Duodenal mucosa (tissue), 2 donors: Measurements from ENCODE around the gene DSTYK.

Source experiments
- H3K27ac ChIP-seq: one replicate; pipeline ENCODE4 v1.7.0; 2013; ENCODE audit warnings: low read depth, low read length
- H3K27me3 ChIP-seq, 2 donors: one replicate each; pipeline ENCODE4 v1.7.0; 2013; ENCODE audit warnings: low read length in 2 of 2, control low read depth in 1 of 2; ENCODE audit not compliant: insufficient read depth in 2 of 2, control insufficient read depth in 1 of 2
- H3K36me3 ChIP-seq, 2 donors: one replicate each; pipeline ENCODE4 v1.7.0; 2013; ENCODE audit warnings: low read length in 2 of 2, control low read depth in 1 of 2; ENCODE audit not compliant: insufficient read depth in 2 of 2, control insufficient read depth in 1 of 2
- H3K4me1 ChIP-seq, 2 donors: one replicate each; pipeline ENCODE4 v1.7.0; 2013; ENCODE audit warnings: low read length in 2 of 2, control low read depth in 1 of 2; ENCODE audit not compliant: insufficient read depth in 2 of 2, control insufficient read depth in 1 of 2
- H3K4me3 ChIP-seq, 2 donors: one replicate each; pipeline ENCODE4 v1.7.0; 2013; ENCODE audit warnings: low read length in 2 of 2, low read depth in 1 of 2
- H3K9ac ChIP-seq, 2 donors: one replicate each; pipeline ENCODE4 v1.7.0; 2013; ENCODE audit warnings: low read length in 2 of 2, low read depth in 1 of 2
- H3K9me3 ChIP-seq, 2 donors: one replicate each; pipeline ENCODE4 v1.7.0; 2013; ENCODE audit warnings: low read length in 2 of 2, control low read depth in 1 of 2; ENCODE audit not compliant: control insufficient read depth in 1 of 2

DSTYK gene

DNA sequence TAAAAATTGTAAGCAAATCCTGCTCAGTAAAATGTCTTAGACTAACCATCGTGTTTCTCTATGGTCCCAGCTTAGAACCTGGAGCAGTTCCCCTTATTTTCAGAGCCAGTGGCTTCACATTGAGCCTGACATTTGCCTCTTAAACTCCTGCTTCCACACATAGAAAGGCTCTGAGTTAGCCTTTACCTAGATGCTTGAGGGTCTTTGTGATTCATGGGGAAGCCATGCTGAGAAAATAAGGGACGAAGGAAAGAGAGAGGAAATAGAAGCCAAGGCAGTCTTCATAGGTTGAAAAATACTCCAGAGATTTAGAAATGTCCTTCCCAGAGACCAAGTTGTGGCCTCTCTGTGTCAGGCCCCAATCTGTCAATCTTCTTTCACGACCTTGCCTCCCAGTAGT is 73.6 kb downstream of the DSTYK start:
- H3K36me3 ChIP-seq, result no peaks in the 10 kb centered on the region
- no peaks in the 10 kb centered on the region for H3K27me3 ChIP-seq
- no peak overlapping the region for H3K4me3 ChIP-seq
- H3K9ac ChIP-seq, result no peak overlapping the region
- H3K27ac ChIP-seq, result no peak overlapping the region
- no peaks in the 10 kb centered on the region for H3K9me3 ChIP-seq
- peaks cover 4 to 10% of the 10 kb centered on the region in 2 donors for H3K4me1 ChIP-seq

- Histone ChIP-seq H3K9me3 (no peaks in the 10 kb centered on the region), H3K9ac (no peak overlapping the region), H3K36me3 (no peaks in the 10 kb centered on the region), H3K4me3 (no peak overlapping the region), H3K27ac (no peak overlapping the region), H3K27me3 (no peaks in the 10 kb centered on the region), H3K4me1 (no peaks in the 10 kb centered on the region)
Measured at GRCh38 chr1:205133287-205133686, 78.2 kb downstream of the DSTYK start.

GRCh38 chr1:205129447-205130029 is 82.0 kb downstream of the DSTYK start:
- Histone ChIP-seq H3K36me3 (no peaks in the 10 kb centered on the region), H3K9ac (no peak overlapping the region), H3K4me3 (no peak overlapping the region), H3K9me3 (no peaks in the 10 kb centered on the region), H3K27me3 (no peaks in the 10 kb centered on the region), H3K27ac (no peak overlapping the region), H3K4me1 (no peaks in the 10 kb centered on the region)

DNA sequence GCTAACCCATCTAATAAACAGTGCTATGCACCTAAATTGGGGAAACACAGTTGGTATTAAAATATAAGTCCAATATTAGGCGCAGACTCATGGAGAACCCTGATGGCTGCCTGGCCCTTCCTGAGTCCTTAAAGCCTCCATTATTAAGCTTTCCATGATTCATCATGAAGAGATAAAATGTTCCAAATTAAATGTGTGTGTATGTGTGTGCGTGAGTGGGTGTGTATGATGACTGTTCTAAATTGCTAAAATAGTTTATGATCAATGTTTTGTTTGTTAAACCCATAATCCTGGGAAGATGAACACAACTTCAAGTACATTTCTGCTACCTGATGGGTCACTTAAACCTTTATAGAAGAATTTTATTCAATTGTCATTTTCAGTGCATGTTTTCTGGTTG is 83.5 kb downstream of the DSTYK start:
- H3K27me3 ChIP-seq, result no peaks in the 10 kb centered on the region
- H3K36me3 ChIP-seq, result no peaks in the 10 kb centered on the region
- H3K27ac ChIP-seq, result no peak overlapping the region
- no peaks in the 10 kb centered on the region for H3K9me3 ChIP-seq
- H3K4me1 ChIP-seq, result no peaks in the 10 kb centered on the region
- no peak overlapping the region for H3K4me3 ChIP-seq
- no peak overlapping the region for H3K9ac ChIP-seq

DNA sequence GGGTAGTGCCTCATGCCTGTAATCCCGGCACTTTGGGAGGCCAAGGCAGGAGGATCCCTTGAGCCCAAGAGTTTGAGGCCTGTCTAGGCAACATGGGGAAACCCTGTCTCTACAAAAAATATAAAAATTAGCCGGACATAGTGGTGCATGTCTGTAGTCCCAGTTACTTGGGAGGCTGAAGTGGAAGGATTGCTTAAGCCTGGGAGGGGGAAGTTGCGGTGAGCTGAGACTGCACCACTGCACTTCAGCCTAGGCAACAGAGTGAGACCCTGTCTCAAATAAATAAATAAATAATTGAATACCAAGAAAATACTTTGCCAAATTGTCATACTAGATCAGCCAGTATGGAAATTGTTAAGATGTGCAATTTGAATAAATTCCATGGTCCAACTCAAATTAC is 83.9 kb downstream of the DSTYK start:
- no peaks in the 10 kb centered on the region for H3K9me3 ChIP-seq
- H3K27me3 ChIP-seq, result no peaks in the 10 kb centered on the region
- H3K4me1 ChIP-seq, result no peaks in the 10 kb centered on the region
- H3K9ac ChIP-seq, result no peak overlapping the region
- H3K27ac ChIP-seq, result no peak overlapping the region
- H3K4me3 ChIP-seq, result no peak overlapping the region
- no peaks in the 10 kb centered on the region for H3K36me3 ChIP-seq

DNA sequence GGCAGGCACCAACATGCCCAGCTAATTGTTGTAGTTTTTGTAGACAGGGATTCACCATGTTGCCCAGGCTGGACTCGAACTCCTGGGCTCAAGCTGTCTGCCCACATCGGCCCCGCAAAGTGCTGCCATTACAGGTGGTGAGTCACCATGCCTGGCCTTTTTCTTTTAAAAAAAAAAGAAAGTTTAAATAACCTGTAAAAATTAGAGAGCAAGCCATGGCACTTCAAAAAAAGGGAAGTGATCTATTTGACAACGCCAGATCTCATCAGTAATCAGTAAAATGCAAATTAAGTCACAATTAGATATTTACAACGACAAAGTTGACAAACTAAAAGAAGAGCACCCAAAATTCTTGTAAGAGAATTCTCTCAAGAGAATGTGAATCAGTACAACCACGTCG is 86.8 kb downstream of the DSTYK start:
- H3K9ac ChIP-seq, result no peak overlapping the region
- H3K27me3 ChIP-seq, result no peaks in the 10 kb centered on the region
- H3K36me3 ChIP-seq, result no peaks in the 10 kb centered on the region
- peaks cover 15 to 19% of the 10 kb centered on the region in 2 donors for H3K4me1 ChIP-seq
- no peak overlapping the region for H3K4me3 ChIP-seq
- H3K27ac ChIP-seq, result no peak overlapping the region
- no peaks in the 10 kb centered on the region for H3K9me3 ChIP-seq

- H3K4me1 ChIP-seq, result peaks cover 15 to 24% of the 10 kb centered on the region in 2 donors
- H3K4me3 ChIP-seq, result peak overlapping the region; percentile 100
- peak overlapping the region; percentile 99 to 100 for H3K9ac ChIP-seq
- no peaks in the 10 kb centered on the region for H3K36me3 ChIP-seq
- peak overlapping the region; percentile 60 for H3K27ac ChIP-seq
- no peaks in the 10 kb centered on the region for H3K27me3 ChIP-seq
- no peaks in the 10 kb centered on the region for H3K9me3 ChIP-seq
Measured at GRCh38 chr1:205122489-205122882, 89.0 kb downstream of the DSTYK start.

DNA sequence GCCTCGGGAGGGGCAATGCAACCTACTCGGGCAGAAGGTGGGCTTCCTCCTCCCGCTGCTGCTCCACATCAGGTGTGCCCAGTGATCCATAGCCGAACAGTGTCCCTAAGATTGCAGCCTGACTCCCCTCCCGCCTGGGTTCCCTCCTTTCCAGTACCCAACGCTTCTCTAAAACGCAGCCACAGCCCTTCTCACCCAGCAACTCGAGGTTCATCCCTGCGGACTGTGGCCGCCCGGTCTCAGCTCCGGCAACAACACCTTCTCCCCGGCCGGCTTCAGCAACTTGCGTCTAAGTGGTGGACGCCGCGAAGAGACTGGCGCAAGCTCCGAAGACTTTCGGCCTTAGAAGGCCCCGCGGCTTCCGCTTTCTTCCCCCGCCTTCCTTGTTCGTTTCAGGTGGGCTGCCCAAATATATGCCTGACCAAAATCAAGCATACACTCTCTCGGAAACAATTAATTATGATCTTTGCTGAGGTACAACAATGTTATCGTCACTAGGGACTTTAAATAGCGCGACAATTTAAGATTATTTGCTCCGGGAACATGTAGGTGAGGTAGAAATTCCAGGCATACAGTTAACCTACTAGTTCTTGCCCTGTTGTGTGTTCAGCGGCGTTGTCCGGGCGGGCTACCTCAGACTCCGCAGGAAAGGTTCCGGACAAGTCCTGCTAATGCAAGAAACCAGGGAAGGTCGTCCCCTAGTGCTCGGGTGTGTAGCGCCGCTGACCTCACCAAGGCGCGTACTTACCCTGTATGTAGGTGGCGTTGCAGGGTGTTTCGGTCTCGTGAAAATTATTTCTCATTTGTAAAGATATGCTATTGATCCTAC is 89.6 kb downstream of the DSTYK start, which contains the start of gene RBBP5:
Gene RBBP5, minus strand, starts transcription at position 319 of the 829 bp plus-strand sequence. Its CDS starts 105 bp downstream, at position 214.
- peak within 1 kb of the TSS; percentile 100 for H3K4me3 ChIP-seq
- peaks cover 15 to 24% of the 10 kb centered on the region in 2 donors for H3K4me1 ChIP-seq
- H3K9ac ChIP-seq, result peak within 1 kb of the TSS; percentile 99 to 100
- no peaks in the 10 kb centered on the region for H3K36me3 ChIP-seq
- H3K27ac ChIP-seq, result peak within 1 kb of the TSS; percentile 87
- no peaks in the 10 kb centered on the region for H3K27me3 ChIP-seq
- H3K9me3 ChIP-seq, result no peaks in the 10 kb centered on the region

- Histone ChIP-seq H3K27me3 (no peaks in the 10 kb centered on the region), H3K4me1 (peaks cover 15 to 24% of the 10 kb centered on the region in 2 donors), H3K9me3 (no peaks in the 10 kb centered on the region), H3K4me3 (no peak overlapping the region), H3K27ac (no peak overlapping the region), H3K36me3 (peaks cover 7 to 13% of the 10 kb centered on the region in 2 donors), H3K9ac (no peak overlapping the region)
Measured at GRCh38 chr1:205118752-205119151, 92.8 kb downstream of the DSTYK start.

DNA sequence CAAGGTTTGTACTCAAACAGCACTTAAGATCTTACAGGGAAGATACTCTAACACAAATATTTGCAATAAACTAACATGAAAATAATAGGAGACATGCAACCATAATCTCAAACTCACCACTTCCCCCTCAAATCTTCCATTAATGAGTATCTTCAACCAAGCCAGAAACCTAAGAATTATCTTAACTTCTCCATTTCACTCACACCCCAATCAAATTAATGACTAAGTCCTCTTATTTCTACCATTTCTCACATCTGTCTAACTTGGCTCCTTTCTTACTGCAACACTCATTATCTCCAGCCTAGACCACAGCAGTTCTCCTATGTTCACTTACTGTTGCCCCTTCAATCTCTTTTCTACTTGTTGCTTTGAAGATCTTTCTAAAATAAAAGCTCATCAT is 100.1 kb downstream of the DSTYK start:
- no peak overlapping the region for H3K9ac ChIP-seq
- no peaks in the 10 kb centered on the region for H3K27me3 ChIP-seq
- no peaks in the 10 kb centered on the region for H3K9me3 ChIP-seq
- no peak overlapping the region for H3K4me3 ChIP-seq
- H3K36me3 ChIP-seq, result peaks cover 18 to 48% of the 10 kb centered on the region in 2 donors
- no peaks in the 10 kb centered on the region for H3K4me1 ChIP-seq
- no peak overlapping the region for H3K27ac ChIP-seq
